GM12878 (cell line): ENCODE data around the gene DPM3.

ENCODE experiments used
- BACH1 ChIP-seq: fragments of 450-650 bp; IDR thresholded peaks from 2 replicates; pipeline ENCODE4 v1.6.1; 2017; ENCODE audit warnings: mild to moderate bottlenecking, borderline replicate concordance
- EED ChIP-seq: sonication (generic); IDR thresholded peaks from 2 replicates; pipeline ENCODE4 v1.6.1; 2016; ENCODE audit warnings: antibody characterized with exemption, low read depth
- ZSCAN29 ChIP-seq: fragments of 450-650 bp; IDR thresholded peaks from 2 replicates; pipeline ENCODE4 v1.6.1; 2017; ENCODE audit warnings: mild to moderate bottlenecking, moderate library complexity

DNA sequence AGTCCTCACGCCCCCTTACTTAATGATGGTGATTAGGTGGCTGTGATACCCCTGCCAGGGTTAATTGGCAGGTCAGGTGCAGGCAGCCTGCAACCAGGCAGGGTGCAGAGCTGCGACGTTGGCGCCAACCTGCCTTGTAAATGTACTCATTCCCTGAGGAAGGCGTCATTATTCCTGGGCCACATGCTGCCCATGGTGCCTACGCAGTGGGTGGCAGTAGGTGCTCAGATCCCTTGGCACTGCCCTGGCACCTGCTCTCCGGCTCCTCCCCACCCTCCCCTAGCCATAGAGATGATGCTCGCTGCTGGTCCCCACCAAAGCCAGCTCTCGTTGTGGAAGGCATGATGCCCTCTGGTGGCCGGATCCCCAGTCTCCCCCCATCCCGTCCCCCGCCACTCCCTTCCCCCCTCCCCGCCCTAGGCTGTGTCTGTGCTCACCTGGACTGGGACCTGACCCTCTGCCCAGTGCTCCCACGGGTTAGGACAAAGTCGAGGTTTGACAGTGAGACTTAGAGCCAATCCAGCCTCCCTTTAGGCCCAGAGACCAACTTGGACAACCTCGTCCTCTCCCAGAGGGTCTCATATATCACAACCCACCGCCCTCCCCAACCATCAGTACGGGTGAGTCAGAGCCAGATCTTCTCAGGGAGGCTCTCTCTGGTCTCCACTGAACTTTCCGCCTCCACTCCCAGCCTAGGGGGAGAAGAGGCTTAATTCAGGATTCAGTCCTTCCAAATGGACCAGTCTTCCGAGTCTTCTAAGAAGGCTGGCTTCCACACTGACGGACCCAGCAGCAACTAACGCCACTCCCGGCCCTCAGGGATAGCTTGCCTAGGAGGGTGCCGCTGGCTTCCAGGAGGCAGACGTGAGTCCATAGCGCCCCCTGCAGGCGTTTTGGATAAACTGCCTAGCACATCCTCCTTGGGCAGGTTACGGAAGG, 27.1 kb upstream of the DPM3 start:
- TF ChIP-seq ZSCAN29 (no peak), EED (no peak), BACH1 (no peak)
